GM19372 (cell line): ENCODE results near the gene SOX3.

Experiments used
- ATAC-seq: cut with Tn5 transposase; IDR thresholded peaks from one replicate; pipeline ENCODE4 v1.9.1; 2021; ENCODE audit warnings: mild to moderate bottlenecking, low read depth, moderate library complexity; ENCODE audit not compliant: unreplicated experiment

Gene SOX3

DNA sequence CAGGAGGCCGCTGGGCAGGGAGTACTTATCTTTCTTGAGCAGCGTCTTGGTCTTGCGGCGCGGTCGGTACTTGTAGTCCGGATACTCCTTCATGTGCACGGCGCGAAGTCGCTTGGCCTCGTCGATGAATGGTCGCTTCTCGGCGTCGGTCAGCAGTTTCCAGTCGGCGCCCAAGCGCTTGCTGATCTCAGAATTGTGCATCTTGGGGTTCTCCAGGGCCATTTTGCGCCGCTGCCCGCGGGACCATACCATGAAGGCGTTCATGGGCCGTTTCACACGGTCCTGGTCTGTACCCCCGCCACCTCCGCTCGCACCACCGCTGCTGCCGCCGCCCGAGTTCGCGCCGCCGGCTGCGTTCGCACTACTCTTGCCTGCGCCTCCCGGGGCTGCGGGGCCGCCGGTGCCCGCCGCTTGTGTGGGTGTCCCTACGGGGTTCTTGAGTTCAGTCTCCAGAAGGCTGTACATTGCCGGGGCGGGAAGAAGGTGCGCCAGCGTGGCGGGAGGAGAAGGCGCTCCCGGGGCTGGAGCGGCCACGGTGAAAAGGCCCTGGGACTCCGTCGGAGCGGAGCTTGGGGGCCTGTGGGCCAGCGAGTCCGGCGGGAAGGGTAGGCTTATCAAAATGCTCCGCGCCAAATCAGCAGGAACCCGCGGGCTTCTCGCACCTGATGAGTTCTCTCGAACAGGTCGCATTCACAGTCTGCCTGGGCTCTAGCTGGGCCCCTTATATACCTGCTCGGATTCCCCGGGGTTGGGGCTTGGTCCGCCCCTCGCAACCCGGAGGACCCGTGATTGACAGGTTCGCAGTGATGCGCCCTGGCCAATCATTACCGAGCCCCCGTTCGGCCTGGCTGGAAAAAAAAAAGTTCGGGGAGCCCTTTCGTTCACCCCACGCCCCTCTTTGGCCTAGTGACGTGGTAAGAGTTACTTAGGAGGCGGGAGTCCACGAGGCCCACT lies at the start of gene SOX3:
Gene SOX3 (minus strand): TSS at position 699 of the 954 bp plus-strand sequence. CDS start 9 bp downstream, at position 690.
- ATAC-seq: no peak

DNA sequence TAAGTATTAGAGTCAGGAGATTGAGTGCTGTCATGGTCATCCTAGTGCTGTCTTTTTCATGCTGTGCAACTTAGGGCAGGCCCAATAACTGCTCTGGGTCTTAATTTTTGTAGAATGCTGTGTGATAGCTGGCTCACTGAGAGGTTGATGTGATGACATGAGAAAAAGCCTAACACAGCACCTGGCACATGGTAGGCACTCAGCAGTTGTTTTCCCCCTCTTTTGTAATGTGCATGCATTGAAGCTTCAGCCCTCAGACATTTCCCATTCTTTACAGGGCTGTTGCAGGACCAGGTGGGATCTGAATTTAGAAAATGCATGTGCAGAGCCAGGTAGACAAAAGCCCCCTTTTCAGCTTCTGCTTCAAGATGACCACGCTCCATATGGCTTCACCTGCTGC lies 44.1 kb upstream of the SOX3 start:
- ATAC-seq: no peak

DNA sequence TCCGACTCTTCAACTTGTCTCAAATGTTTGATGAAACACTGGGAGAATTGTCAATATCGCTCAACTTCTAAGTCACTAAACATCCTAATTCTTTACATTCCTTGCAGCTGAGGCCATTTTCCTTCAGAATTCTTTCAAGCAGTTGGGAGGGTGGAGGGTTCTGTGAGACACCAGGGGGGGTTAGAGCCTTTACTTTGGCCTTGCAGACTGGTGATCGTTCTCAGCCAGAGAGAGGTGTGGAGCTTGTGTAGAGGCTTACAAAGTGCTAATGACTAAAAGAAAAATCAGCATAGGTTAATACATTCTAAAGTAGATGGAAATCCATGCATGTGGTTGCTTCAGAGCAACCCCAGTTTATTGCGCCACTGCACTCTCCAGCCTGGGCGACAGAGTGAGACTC lies 21.3 kb upstream of the SOX3 start:
- no peak for ATAC-seq

DNA sequence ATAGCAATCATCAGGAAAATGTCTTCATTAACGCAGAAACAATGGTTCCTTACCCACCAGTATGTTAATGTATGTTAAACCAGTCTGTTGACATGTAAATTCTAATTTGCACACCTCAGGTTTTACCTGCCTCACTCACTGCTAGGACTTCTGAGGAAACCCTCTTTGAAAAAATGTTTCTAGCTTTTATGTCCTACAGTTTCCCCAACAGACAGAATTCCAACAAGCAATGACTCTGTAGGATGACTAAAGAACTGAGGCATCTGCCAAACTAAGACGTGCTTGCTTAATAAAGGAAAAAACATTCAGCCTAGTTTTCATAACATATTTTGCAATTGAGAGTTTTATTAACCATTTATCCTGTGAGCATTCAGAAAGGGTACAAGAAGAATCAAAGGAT lies 20.6 kb upstream of the SOX3 start:
- no peak for ATAC-seq

DNA sequence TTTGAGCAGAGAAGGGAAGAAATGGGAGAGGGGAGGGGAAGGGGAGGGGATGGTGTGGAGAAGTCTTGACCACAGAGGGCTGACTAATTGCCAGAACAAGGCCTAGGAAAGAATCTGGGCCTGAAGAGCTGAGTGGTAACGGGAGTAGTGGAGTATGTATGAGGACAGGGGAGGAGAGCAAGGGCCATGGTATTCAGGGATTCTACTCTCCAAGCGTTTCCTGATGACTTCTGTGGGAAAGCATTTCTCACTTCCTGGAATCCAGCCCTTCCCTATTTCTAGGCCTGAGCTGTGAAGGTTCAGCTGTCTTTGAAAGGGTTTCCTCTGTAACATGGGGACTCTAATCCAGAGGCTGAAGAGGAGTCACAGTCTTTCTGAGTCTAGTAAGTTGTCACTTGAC lies 19.7 kb upstream of the SOX3 start:
- ATAC-seq: no peak

GRCh38 chrX:140521393-140521792 lies 16.5 kb upstream of the SOX3 start:
- ATAC-seq: no peak

GRCh38 chrX:140514554-140514953 lies 9.7 kb upstream of the SOX3 start:
- ATAC-seq: no peak

- ATAC-seq: no peak
These were observed 6.0 kb upstream of the SOX3 start for GRCh38 chrX:140510895-140511295.

DNA sequence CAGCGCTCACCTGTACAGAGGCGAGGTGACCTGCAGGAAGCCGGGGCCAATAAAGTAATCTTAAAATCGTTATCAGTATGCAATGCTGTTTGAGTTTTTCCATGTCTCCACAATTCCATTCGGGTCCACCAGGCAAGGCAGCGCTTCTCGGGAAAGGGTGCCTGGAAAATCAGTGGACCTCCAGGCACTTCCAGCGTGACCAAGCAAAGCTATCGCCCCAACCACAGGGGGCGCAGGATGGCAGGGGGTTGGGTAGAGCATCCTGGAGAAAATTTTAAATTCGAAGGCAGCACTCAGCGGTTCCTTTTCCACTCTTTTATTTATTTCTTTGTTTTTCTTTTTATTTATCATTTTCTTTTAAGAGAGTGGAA lies 5.4 kb upstream of the SOX3 start:
- no peak for ATAC-seq

- ATAC-seq: no peak
These were observed 4.8 kb upstream of the SOX3 start for GRCh38 chrX:140509468-140510305.

GRCh38 chrX:140508958-140509357 lies 4.1 kb upstream of the SOX3 start:
- ATAC-seq: no peak

GRCh38 chrX:140507982-140508305 lies 3.1 kb upstream of the SOX3 start:
- ATAC-seq: no peak

GRCh38 chrX:140507223-140507981 lies 2.5 kb upstream of the SOX3 start:
- no peak for ATAC-seq

DNA sequence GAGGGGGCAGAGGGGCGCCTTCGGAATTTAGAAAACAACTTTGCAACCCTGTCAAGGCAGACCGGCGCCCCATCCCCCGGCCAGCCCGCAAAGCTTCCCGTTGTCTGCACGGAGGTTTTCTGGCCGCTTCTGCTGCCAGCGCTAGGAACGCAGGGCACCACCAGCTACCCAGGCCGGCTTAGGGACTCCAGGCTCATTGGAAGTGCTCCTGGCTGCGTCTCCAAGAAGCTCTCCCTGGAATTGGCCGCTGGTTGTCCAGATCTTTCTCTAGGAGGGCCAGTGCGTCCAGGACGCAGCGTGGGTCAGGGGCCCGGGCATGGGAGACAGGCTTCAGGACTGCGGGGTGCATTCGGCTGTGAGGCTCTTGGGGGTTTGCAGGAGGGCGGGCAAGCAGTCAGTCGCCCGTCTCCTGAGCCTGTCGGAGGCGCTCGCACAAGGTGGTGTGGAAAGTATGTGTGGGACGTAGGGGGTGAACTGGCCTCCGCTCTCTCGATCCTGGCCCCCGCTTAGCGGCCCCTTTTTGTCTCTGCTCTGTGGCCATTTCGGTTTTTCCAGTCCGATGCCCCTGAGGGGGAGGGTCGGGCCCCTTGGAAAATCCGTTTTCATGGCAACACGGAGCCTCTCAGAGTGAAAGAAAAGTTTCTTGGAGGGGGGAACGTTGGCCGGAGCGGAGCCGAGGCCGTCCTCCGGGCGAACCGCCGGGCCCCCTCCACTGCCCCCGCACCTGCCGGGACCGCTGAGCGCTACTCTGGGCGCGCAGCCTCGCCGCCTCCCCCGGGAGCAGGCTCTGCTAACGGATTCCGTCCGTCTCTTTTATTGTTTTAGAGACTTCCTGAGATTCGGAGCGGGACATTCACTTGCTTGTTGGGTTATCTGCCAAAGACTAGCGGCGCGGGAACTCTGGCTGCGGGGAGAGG lies 810 bp upstream of the SOX3 start:
- ATAC-seq: no peak

DNA sequence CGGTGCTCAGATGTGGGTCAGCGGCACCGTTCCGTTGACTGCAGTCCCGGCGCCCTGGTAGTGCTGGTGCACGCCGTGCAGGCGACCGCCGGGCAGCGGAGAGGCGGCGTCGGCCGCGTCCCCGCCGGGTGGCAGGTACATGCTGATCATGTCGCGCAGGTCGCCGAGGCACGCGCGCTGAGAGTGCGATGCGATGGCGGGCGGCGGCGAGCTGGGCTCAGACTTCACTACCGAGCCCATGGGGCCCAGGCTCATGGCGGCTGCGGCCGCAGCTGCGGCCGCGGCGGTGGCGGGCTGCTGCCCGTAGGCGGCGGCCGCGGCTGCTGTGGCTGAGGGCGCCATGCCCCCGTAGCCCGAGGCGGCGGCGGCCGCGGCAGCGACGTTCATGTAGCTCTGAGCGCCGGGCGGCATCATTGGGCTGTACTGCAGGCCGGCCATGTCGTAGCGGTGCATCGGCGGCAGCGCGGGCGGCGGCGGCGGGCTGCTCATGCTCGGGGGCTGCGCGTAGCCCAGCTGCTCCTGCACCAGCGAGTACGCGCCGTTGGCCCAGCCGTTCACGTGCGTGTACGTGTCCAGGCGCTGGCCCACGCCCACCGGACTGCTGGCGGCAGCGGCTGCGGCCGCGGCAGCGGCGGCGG lies 1.0 kb downstream of the SOX3 start:
- ATAC-seq: no peak

DNA sequence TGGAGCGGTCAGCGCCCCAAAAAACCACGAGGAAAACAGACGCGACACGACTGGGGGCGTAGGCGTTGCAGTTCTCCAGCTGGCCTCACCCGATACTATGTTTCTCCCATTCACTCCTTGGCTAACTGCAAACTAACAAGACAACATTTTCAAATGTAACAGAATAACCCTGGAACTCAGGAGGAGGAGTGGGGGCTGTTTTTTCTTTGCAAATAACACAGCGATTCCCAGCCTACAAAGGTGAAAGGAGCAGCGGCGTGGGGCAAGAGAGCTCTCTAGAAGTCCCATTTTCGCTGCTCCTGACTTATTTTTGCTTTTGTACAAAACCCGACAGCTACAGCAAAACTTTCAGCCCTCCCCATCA lies 1.6 kb downstream of the SOX3 start:
- no peak for ATAC-seq

DNA sequence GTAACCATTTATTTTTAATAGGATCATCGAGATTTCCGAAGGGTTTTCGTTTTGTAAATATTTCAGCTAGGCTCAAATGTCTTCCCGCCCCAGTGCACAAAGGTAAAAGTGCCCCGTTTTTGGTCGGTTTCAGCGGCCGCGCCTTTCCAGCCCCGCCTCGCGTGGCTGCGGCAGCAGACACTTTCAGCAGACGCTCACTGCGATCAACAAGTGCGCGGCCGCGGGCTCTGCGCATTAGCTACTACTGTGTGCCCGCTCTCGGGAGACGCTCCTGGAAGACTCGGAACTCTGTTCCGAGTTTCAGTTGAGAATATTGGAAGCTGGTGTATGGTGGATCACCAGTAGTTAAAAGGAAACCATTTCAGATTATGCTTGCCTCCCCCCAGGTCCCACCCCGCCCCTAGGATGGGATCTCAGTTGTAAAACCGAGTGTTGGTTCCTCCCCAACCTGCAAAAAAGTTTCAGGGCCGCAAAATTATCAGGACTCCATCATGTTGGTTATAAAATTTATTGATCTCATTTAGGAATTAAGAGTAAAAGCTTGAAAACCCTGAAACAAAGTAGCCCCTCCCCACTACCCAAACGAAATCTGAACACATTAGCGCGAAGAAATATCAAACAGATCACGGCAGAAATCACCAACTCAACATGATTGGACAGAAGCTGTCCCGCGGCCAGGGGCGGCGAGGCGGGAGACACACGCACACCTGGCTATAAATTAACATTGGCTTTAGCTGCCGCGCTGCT lies 2.2 kb downstream of the SOX3 start:
- ATAC-seq: no peak

DNA sequence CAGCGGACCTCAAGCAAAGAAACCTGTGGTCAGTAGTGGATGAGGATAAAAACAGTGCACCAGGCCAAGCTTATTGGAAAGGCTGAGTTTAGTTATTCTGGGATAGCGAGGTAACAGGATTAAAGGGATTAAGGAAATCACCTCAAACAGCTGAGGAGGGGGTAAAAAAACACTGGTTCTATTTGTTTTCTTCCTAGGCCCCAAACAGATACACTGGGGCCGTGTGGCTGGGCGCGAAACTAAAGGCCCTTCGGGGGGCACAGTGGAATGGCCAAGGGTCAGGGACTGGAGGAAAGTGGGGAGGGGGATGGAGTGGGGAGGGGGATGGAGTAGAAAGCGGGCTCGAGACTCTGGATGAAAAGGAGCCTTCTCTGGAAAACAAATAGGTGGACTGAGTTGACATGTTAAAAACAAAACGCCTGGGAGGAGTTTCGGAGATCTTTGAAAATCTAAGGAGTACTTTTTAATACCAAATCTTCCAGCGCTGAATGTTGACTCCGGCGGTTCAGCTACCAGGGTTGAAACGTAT lies 2.9 kb downstream of the SOX3 start:
- no peak for ATAC-seq

GRCh38 chrX:140501321-140501720 lies 3.5 kb downstream of the SOX3 start:
- no peak for ATAC-seq
